H1 (cell line): ENCODE measurements around the gene LCAT.

Source experiments
- BCL11A ChIP-seq, 2 experiments: IDR thresholded peaks; one replicate each; pipeline ENCODE4 v1.6.1; 2011; ENCODE audit warnings: low read depth in 2 of 2, low read length in 2 of 2, mild to moderate bottlenecking in 2 of 2
- CTCF ChIP-seq, 3 experiments: IDR thresholded peaks; 1 replicate in 2 of 3; 2 replicates in 1 of 3; pipeline versions ENCODE4 v1.5.1 to v1.6.1; 2011; ENCODE audit warnings: low read length in 3 of 3, mild to moderate bottlenecking in 3 of 3, inconsistent platforms in 2 of 3, low read depth in 1 of 3, moderate library complexity in 1 of 3; ENCODE audit not compliant: insufficient read depth in 1 of 3; ENCODE audit errors: control extremely low read depth in 1 of 3
- EZH2 ChIP-seq: fragments of 200-600 bp; sonication (generic); IDR thresholded peaks from 2 replicates; pipeline ENCODE4 v1.7.1; 2012; ENCODE audit warnings: low read depth, mild to moderate bottlenecking, moderate library complexity, low read length, inconsistent platforms; ENCODE audit not compliant: severe bottlenecking
- GABPA ChIP-seq: IDR thresholded peaks from 2 replicates; pipeline ENCODE4 v1.6.1; 2011; ENCODE audit warnings: mild to moderate bottlenecking, low read length, moderate library complexity, borderline replicate concordance; ENCODE audit not compliant: insufficient read depth
- KDM5A ChIP-seq: fragments of 200-600 bp; IDR thresholded peaks from 2 replicates; pipeline ENCODE4 v1.7.1; 2012; ENCODE audit warnings: mild to moderate bottlenecking, low read length, inconsistent platforms, mixed read lengths
- SRF ChIP-seq: IDR thresholded peaks from 2 replicates; pipeline ENCODE4 v1.6.1; 2011; ENCODE audit warnings: mild to moderate bottlenecking, low read depth, low read length, moderate library complexity
- SUZ12 ChIP-seq: fragments of 200-600 bp; sonication (generic); IDR thresholded peaks from 2 replicates; pipeline ENCODE4 v1.6.1; 2012; ENCODE audit warnings: mild to moderate bottlenecking, inconsistent platforms, low read length, moderate library complexity, mixed read lengths

- TF ChIP-seq SRF (no peak), CTCF (IDR thresholded peaks at IDR 0.05; ENCODE audit: control extremely low read depth in 1 of 3, insufficient read depth in 1 of 3, low read depth in 1 of 3, low read length in 3 of 3) (no peak), BCL11A (IDR thresholded peaks at IDR 0.05; ENCODE audit: low read depth in 2 of 2, low read length in 2 of 2) (no peak), SUZ12 (no peak), KDM5A (no peak), GABPA (no peak), EZH2 (no peak)
These were observed 51.5 kb downstream of the LCAT start for GRCh38 chr16:67892375-67892774.
